SK-N-MC (cell line): ENCODE data around the gene GRB10.

ENCODE experiments used
- DNase-seq: peaks from one replicate; pipeline ENCODE4 v3.0.0-alpha.2; 2011; ENCODE audit warnings: low read depth, low spot score
- H3K27ac ChIP-seq: fragments of 200-600 bp; sonication (generic); 2 replicates; pipeline ENCODE4 v1.5.1; 2016; ENCODE audit warnings: mixed run types
- H3K36me3 ChIP-seq: fragments of 200-600 bp; sonication (generic); 2 replicates; pipeline ENCODE4 v1.6.1; 2017; ENCODE audit warnings: antibody characterized with exemption, low read length, mixed read lengths; ENCODE audit not compliant: insufficient read depth
- H3K4me3 ChIP-seq: fragments of 200-600 bp; sonication (generic); 2 replicates; pipeline ENCODE4 v1.5.1; 2016
- H3K9ac ChIP-seq: fragments of 200-600 bp; sonication (generic); 2 replicates; pipeline ENCODE4 v1.8.0; 2017; ENCODE audit warnings: mixed run types, mixed read lengths; ENCODE audit not compliant: insufficient read length
- H3K9me3 ChIP-seq: fragments of 200-600 bp; sonication (generic); 2 replicates; pipeline ENCODE4 v1.6.1; 2017; ENCODE audit warnings: low read depth, mild to moderate bottlenecking, antibody characterized with exemption, low read length, moderate library complexity, mixed read lengths
- EZH2 ChIP-seq: fragments of 200-600 bp; sonication (generic); IDR thresholded peaks from one replicate; pipeline ENCODE4 v1.6.1; 2017; ENCODE audit warnings: antibody characterized with exemption
- FOXP2 ChIP-seq: optimal IDR thresholded peaks from 2 replicates; pipeline ENCODE3; 2011; ENCODE audit warnings: mild to moderate bottlenecking, moderate library complexity; ENCODE audit not compliant: insufficient read depth; ENCODE audit errors: extremely low read length, control extremely low read depth
- POLR2AphosphoS5 ChIP-seq: IDR thresholded peaks from 2 replicates; pipeline ENCODE4 v1.6.1; 2012; ENCODE audit warnings: mild to moderate bottlenecking, low read depth, low read length, borderline replicate concordance

GRB10 gene

DNA sequence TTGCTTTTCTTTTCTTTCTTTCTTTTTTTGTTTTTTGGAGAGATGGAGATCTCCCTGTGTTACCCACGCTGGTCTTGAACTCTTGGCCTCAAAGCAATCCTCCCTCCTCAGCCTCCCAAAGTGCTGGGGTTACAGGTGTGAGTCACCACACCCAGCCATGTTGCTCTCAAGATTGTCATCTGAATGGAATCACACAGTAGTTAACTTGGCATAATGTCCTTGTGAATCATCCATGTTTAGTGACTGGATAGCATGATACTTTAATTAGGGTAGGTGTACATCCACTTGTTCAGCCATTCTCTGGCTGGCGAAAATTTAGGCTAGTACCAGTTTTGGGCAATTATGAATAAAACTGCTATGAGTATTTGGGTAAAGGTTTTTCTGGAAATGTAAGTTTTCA is 15.4 kb upstream of the GRB10 start:
- H3K9me3 ChIP-seq: no peaks in the 10 kb centered on the region
- no peak overlapping the region for H3K4me3 ChIP-seq
- no peak for DNase-seq
- no peaks in the 10 kb centered on the region for H3K36me3 ChIP-seq
- no peak overlapping the region for H3K9ac ChIP-seq
- no peak overlapping the region for H3K27ac ChIP-seq
- TF ChIP-seq FOXP2 (no peak), EZH2 (no peak), POLR2AphosphoS5 (no peak)

DNA sequence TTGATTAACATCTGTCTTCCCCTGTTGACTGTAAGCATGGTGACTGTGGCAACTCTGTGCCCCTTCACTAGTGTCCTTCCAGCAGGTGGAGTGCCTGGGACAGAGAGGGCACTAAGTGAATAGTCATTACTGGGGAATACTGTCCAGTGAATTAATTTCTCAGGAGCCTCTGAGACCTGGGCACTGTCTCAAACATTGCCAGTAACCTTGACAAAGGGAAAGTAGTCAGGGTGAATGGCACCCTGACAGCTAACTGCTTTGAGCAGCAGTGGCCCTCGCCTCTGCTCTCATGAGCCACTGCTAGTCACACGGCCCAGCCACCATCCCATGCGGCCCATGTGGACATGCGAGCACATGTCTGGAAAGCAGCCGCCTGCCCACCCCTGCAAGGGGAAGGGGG is 13.1 kb upstream of the GRB10 start:
- no peak for DNase-seq
- TF ChIP-seq FOXP2 (no peak), EZH2 (no peak), POLR2AphosphoS5 (no peak)

DNA sequence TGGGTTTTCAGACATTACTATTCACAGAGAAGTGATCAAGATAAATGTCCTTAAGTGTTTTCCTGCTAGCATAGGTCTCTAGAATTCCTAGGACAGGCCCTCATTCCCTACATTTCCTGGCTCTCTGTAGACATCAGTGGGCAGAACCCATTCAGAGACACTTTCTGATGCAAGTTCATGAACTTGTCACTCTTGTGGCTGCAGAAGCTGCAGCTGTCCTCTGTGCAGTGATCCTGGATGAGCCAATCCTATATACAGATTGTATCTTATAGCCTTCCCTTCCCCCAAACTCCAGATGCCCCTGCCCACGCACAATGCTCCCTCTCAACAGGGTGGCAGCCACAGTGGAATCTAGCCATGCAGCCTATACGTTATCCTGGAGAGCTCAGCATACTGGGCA is 12.6 kb upstream of the GRB10 start:
- no peaks in the 10 kb centered on the region for H3K9me3 ChIP-seq
- no peak overlapping the region for H3K4me3 ChIP-seq
- H3K9ac ChIP-seq: no peak overlapping the region
- no peak overlapping the region for H3K27ac ChIP-seq
- no peak for TF ChIP-seq POLR2AphosphoS5
- no peak for TF ChIP-seq EZH2
- no peak for TF ChIP-seq FOXP2
- H3K36me3 ChIP-seq: peaks cover 9% of the 10 kb centered on the region
- DNase-seq: no peak

More for the DNA sequence above, 13.1 kb upstream of the GRB10 start:
- H3K27ac ChIP-seq: no peak overlapping the region
- H3K9ac ChIP-seq: no peak overlapping the region
- H3K9me3 ChIP-seq: no peaks in the 10 kb centered on the region
- H3K36me3 ChIP-seq: peaks cover 3% of the 10 kb centered on the region; the same call in 1 of the 2 replicates
- H3K4me3 ChIP-seq: no peak overlapping the region

DNA sequence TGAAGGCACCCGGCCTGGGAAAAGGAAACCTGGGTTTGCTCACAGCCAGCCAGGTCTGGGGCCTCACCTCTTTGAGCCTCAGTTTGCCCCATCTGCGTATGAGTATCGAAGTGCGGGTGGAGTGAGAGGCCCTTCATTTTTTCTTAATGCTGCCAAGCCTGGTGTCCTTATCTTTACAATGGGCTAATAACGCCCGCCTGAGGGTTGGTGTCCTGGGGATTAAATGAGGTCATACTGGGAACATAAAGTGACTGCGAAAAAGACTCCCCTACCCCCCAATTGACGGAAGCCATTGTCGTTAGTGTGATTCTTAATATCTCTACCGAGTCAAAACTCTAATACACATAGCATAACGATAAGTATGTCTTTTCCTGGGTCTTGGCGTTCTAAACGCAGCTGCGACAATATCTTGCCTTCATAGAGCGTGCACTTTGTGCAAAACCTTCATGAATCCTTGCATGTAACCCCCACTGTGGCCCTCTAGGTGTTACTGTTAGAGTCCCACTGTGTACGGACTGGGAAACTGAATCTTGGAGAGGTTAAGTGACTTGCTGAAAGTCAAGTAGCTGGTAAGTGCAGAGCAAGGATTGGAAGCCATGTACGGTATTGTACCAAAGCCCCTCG is 11.4 kb upstream of the GRB10 start:
- TF ChIP-seq POLR2AphosphoS5: no peak
- TF ChIP-seq FOXP2: no peak
- TF ChIP-seq EZH2: no peak
- no peak for DNase-seq
- Histone ChIP-seq H3K9ac (no peak overlapping the region), H3K36me3 (peaks cover 21% of the 10 kb centered on the region), H3K9me3 (no peaks in the 10 kb centered on the region), H3K27ac (0 out of 2 replicates have a peak overlapping the region, but pooled peaks have one; percentile 37), H3K4me3 (peak overlapping the region; percentile 54)

DNA sequence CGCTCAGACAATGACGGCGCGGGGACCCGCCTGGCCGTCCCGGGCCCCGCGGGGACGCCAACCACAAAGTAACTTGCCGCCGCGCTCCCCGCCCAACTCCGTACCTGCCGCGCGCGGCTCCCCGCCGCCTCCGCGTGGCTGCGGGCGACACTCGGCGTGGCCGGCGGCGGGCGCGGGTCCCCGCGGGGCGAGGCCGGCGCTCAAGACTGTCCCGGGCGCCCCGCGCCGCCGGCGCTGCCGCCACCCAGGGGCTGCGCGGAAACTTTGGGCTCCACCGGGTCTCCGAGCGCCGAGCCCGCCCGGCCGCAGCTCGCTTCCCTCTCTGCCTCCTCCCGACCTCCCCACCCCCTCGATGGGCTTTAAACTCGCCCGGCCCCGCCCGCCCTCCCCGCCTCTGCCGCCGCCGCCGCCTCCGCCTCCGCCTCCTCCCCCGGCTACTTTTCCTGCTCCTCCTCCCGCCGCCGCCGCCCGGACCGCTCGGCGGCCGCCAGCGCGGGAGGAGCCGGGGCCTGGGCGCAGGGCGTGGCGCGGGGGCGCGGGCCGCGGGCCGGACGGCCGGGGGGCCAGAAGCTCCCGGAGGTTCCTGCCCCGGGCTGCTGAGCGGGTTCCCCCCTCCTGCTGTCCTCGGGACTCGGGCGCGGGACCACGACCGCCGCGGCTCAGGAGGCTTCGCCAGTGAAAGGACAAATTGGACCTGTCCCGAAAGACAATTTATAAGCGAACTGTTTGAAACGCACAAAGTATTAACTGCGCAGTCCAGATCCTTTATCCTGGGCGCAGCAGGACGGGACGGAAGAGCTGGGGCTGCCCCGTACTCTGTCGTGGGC is 10.6 kb upstream of the GRB10 start:
- Histone ChIP-seq H3K27ac (0 out of 2 replicates have a peak overlapping the region, but pooled peaks have one; percentile 37), H3K9ac (no peak overlapping the region), H3K9me3 (0 out of 2 replicates have a peak, but pooled peaks cover 6% of the 10 kb centered on the region), H3K36me3 (peaks cover 28% of the 10 kb centered on the region), H3K4me3 (peak overlapping the region; percentile 54)
- DNase-seq: no peak
- TF ChIP-seq EZH2 (no peak), FOXP2 (no peak), POLR2AphosphoS5 (no peak)

DNA sequence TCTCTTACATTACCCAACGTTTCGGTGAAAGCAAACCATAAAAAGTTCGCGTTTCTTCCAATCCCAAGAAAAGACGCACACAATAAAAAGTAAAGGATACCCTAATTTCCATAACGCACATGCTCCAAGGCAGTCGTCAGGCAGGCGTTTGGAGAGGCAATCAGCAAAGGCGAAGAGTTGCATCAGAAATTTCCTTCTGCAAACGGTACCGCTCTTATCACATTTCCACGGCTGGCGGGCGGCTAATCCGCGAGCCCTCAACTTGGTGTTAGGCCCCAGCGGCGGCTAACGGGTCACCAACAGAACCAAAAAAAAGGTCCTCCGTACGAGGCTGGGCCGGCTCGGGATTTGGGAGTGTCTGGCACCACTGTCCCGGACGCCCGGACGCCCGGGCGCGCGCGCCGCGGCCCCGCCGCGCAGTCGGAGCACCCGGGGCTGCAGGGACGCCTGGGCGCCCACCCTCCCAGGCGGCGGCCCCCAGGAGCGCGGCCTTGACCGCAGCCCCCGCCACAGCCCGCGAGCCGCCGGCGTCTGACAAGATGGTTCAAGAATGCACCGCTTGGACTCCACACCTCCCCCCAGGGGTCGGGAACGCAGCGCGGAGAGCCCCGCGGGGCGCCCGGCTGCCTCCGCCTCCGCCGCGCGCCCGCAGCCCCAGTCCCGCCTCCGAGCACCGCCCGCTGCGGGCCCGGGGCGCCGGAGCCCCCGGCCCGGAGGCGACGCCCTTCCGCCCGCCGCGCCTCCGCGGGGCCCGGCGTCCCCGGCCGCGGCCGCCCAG is 9.8 kb upstream of the GRB10 start:
- peak overlapping the region; percentile 91 for H3K9ac ChIP-seq
- 0 out of 2 replicates have a peak, but pooled peaks cover 6% of the 10 kb centered on the region for H3K9me3 ChIP-seq
- DNase-seq: peak; percentile 52
- TF ChIP-seq EZH2: no peak
- 0 out of 2 replicates have a peak, but pooled peaks have one; percentile 41 for TF ChIP-seq POLR2AphosphoS5
- peaks cover 36% of the 10 kb centered on the region for H3K36me3 ChIP-seq
- H3K4me3 ChIP-seq: peak overlapping the region; percentile 96
- H3K27ac ChIP-seq: peak overlapping the region; percentile 98

DNA sequence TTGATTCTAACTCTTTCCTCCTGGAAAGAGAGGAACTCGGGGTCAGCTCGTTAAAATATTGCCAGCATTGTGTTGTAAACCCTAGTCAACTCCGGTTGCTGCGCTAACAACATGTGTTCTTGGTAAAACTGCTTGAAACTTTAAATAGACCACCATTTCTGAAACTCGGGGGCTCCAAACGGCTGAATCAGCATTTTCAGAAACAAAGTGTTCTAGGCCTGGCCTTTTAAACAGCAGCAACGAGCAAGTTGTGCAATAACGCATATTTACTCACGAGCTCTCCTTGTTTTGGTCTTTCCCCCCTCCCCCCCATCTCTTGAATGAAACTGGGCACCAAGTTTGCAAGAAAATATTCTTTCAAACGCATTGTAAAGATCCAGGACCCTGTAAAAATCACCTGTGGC is 9.2 kb upstream of the GRB10 start:
- Histone ChIP-seq H3K9me3 (0 out of 2 replicates have a peak, but pooled peaks cover 6% of the 10 kb centered on the region), H3K4me3 (peak overlapping the region; percentile 96), H3K9ac (peak overlapping the region; percentile 91), H3K27ac (peak overlapping the region; percentile 98), H3K36me3 (peaks cover 39% of the 10 kb centered on the region)
- TF ChIP-seq FOXP2 (peak; percentile 7), POLR2AphosphoS5 (no peak; the same call in 1 of the 2 replicates)
- no peak for DNase-seq

DNA sequence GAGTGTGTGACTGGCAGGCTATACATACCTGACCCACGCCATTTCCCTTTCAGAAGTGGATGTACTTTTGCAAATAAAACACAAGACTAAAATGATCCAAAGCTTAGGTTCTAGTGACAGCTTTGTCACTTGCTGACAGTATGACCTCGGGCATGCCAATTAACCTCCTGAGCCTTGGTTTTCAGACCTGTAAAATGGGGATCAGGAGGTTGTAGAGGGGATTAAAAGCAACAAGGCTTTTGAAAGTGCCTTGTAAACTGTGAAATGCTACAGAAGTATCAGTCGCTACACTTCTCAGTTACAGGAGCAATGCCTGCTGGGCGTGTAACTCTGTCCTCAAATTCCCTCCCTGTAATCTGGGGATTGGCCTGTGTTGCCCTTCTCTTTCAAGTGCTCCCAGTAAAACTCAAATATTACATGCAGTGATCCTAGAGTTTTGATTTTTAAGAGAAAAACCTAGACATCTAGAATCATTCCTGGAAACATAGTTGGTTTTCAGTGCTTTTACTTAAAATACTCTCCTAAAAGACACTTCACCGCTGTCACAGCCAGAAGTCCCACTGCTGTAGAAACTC is 8.8 kb upstream of the GRB10 start:
- DNase-seq: no peak
- H3K36me3 ChIP-seq: peaks cover 39% of the 10 kb centered on the region
- peak overlapping the region; percentile 96 for H3K4me3 ChIP-seq
- TF ChIP-seq EZH2: no peak
- no peak for TF ChIP-seq POLR2AphosphoS5
- TF ChIP-seq FOXP2: no peak
- H3K27ac ChIP-seq: peak overlapping the region; percentile 98
- 0 out of 2 replicates have a peak, but pooled peaks cover 6% of the 10 kb centered on the region for H3K9me3 ChIP-seq
- H3K9ac ChIP-seq: peak overlapping the region; percentile 91
